WTC11 (cell line): Measurements from ENCODE around the gene RPL38. TPM values are rescaled to one million over a fixed set of nuclear protein-coding genes. Genes with fewer than 3 reads are reported as not detected.

Source experiments
- ATAC-seq: fragments of 200-7000 bp; cut with Tn5 transposase; 2 replicates; pipeline ENCODE4 v1.10.0; 2021; ENCODE audit warnings: mild to moderate bottlenecking, moderate library complexity
- CTCF ChIA-PET: fragments of 300-600 bp; sonication (Branson Sonifier 250); formaldehyde crosslinking; loops from one replicate; lab custom pipeline; 2021; ENCODE audit warnings: antibody characterized with exemption; lab: Charles Lee
- POLR2A ChIA-PET: fragments of 350-600 bp; sonication (Branson Sonifier 250); formaldehyde crosslinking; loops from one replicate; lab custom pipeline; 2021; ENCODE audit warnings: antibody characterized with exemption; lab: Charles Lee
- DNase-seq: peaks from one replicate; pipeline ENCODE4 v3.0.0; 2021; ENCODE audit warnings: low spot score
- H3K27ac Mint-ChIP-seq: 2 replicates; pipeline ENCODE4 v1.8.0; 2021; ENCODE audit warnings: mixed read lengths
- H3K27me3 Mint-ChIP-seq: 2 replicates; pipeline ENCODE4 v1.8.0; 2021; ENCODE audit warnings: low read depth, mild to moderate bottlenecking, moderate library complexity, mixed read lengths
- H3K36me3 Mint-ChIP-seq: 2 replicates; pipeline ENCODE4 v1.8.0; 2021; ENCODE audit warnings: mixed read lengths
- H3K4me1 Mint-ChIP-seq: 2 replicates; pipeline ENCODE4 v1.8.0; 2022; ENCODE audit warnings: mixed read lengths
- H3K4me3 Mint-ChIP-seq: 2 replicates; pipeline ENCODE4 v1.8.0; 2021; ENCODE audit warnings: mild to moderate bottlenecking, moderate library complexity, mixed read lengths
- H3K9me3 Mint-ChIP-seq: 2 replicates; pipeline ENCODE4 v1.8.0; 2021; ENCODE audit warnings: mixed read lengths
- CBFB ChIP-seq: sonication (generic); formaldehyde crosslinking; IDR thresholded peaks from 2 replicates; pipeline ENCODE4 v1.8.1; 2022; ENCODE audit warnings: mild to moderate bottlenecking, low read depth, missing genetic modification reagents
- GABPB1 ChIP-seq: sonication (generic); formaldehyde crosslinking; IDR thresholded peaks from 2 replicates; pipeline ENCODE4 v1.8.1; 2023; ENCODE audit warnings: mild to moderate bottlenecking, missing genetic modification reagents
- JAZF1 ChIP-seq: fragments of 250-450 bp; sonication (Bioruptor Pico); IDR thresholded peaks from 2 replicates; pipeline ENCODE4 v1.9.0; 2021; ENCODE audit warnings: moderate library complexity, mild to moderate bottlenecking, inconsistent platforms
- MYBL2 ChIP-seq: sonication (generic); formaldehyde crosslinking; IDR thresholded peaks from 2 replicates; pipeline ENCODE4 v1.8.1; 2023; ENCODE audit warnings: mild to moderate bottlenecking, moderate library complexity, missing genetic modification reagents
- NFATC4 ChIP-seq: fragments of 250-450 bp; sonication (Bioruptor Pico); IDR thresholded peaks from 2 replicates; pipeline ENCODE4 v1.9.0; 2021; ENCODE audit warnings: mild to moderate bottlenecking
- RELA ChIP-seq: sonication (generic); formaldehyde crosslinking; IDR thresholded peaks from 2 replicates; pipeline ENCODE4 v1.8.1; 2022; ENCODE audit warnings: missing genetic modification reagents, mild to moderate bottlenecking, borderline replicate concordance
- RORB ChIP-seq: fragments of 250-450 bp; sonication (Bioruptor Pico); IDR thresholded peaks from 2 replicates; pipeline ENCODE4 v1.9.0; 2021; ENCODE audit warnings: mild to moderate bottlenecking
- SMAD3 ChIP-seq: sonication (generic); formaldehyde crosslinking; IDR thresholded peaks from 2 replicates; pipeline ENCODE4 v1.8.0; 2022; ENCODE audit warnings: missing genetic modification reagents, mild to moderate bottlenecking, borderline replicate concordance
- TEAD4 ChIP-seq: sonication (generic); formaldehyde crosslinking; IDR thresholded peaks from 2 replicates; pipeline ENCODE4 v1.8.0; 2022; ENCODE audit warnings: mild to moderate bottlenecking, missing genetic modification reagents
- ZNF219 ChIP-seq: sonication (generic); formaldehyde crosslinking; IDR thresholded peaks from 2 replicates; pipeline ENCODE4 v1.8.0; 2023; ENCODE audit warnings: missing genetic modification reagents, mild to moderate bottlenecking, borderline replicate concordance
- total RNA-seq: library from RNA; stranded (reverse); gene quantifications from 3 replicates; pipeline ENCODE4 v1.2.3, GENCODE V29; 2021
- TF ChIP-seq, protein P1 (sequence below): sonication (generic); formaldehyde crosslinking; IDR thresholded peaks from 2 replicates; pipeline ENCODE4 v1.8.1; 2023; ENCODE audit warnings: mild to moderate bottlenecking, missing genetic modification reagents, borderline replicate concordance
- TF ChIP-seq, protein P2 (sequence below): sonication (generic); formaldehyde crosslinking; IDR thresholded peaks from 2 replicates; pipeline ENCODE4 v1.8.1; 2023; ENCODE audit warnings: mild to moderate bottlenecking, moderate library complexity, missing genetic modification reagents
- TF ChIP-seq, protein P3 (sequence below): fragments of 250-450 bp; sonication (Bioruptor Pico); IDR thresholded peaks from 2 replicates; pipeline ENCODE4 v1.9.0; 2021; ENCODE audit warnings: mild to moderate bottlenecking
- TF ChIP-seq, protein P4 (sequence below): sonication (generic); formaldehyde crosslinking; IDR thresholded peaks from 2 replicates; pipeline ENCODE4 v1.8.0; 2023; ENCODE audit warnings: missing genetic modification reagents

The RPL38 gene
- total RNA-seq, 1 experiment from 2014 or later, result 1,170 TPM

DNA sequence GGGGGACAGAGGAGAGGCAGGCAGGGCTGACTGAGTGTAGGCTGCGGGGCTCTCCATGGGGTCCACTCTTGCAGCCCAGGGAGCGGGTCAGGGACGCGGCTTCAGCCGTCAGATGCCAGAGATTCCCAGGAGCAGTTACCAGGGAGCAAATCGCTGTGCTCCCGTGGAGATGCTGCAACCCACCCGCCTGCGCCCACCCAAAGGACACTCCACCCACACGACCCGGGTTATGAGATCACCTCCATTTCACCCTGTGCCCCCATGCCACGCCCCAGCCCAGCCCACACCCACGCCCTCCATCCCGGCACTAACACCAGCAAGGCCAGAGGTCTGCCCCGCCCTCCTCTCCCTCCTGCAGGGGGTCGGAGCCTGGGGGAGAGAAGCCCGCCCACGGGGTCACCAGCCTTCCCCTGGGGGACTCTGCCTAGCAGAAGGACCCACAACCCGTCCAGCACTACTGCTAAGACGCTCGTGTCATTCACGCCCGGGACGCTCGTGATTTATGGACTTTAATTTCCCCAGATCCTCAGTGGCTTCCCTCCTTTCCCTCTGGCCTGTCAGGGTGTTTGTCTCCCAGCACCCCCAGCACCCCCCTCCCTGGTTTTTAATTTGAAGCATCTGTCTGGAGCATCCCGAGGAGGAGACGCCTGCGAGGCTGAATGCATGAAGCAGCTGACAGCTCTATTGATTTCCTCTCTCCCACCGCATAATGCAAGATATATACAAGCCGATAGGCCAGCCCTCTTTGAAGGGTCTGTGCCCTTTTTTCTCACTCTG lies 6.7 kb upstream of the RPL38 start:
- DNase-seq (no peak), ATAC-seq (no peak)
- ChIA-PET CTCF (no interaction called here), POLR2A (no interaction called here)
- no peak overlapping the region for H3K4me3 Mint-ChIP-seq
- no peaks in the 10 kb centered on the region for H3K9me3 Mint-ChIP-seq
- H3K27me3 Mint-ChIP-seq, result peaks cover 24% of the 10 kb centered on the region
- H3K4me1 Mint-ChIP-seq, result peaks cover 6% of the 10 kb centered on the region
- H3K27ac Mint-ChIP-seq, result no peak overlapping the region
- TF ChIP-seq RORB (CRISPR knock-in tag) (no peak), TEAD4 (CRISPR knock-in tag) (no peak)
- TF ChIP-seq, all 79 proteins: peak for 0
- no peaks in the 10 kb centered on the region for H3K36me3 Mint-ChIP-seq

DNA sequence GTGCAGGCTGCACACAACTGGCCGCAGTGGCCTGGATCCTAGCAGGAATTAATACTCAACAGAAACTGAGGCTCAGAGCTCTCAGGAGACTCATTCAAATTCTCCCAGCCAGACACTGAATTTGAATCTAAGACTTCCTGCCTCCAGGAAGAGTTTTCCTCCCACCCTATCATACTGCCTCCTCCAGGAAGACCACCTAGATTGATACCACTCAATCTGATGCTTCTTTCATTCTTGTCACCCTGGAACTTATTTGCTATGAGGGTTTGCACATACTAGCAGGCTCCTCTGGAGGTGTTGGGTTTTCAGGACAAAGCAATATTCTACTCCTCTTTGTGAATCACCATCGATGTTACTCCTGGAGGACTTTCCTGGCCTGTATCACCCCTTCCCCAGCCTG lies 5.7 kb upstream of the RPL38 start:
- H3K27ac Mint-ChIP-seq, result no peak overlapping the region

DNA sequence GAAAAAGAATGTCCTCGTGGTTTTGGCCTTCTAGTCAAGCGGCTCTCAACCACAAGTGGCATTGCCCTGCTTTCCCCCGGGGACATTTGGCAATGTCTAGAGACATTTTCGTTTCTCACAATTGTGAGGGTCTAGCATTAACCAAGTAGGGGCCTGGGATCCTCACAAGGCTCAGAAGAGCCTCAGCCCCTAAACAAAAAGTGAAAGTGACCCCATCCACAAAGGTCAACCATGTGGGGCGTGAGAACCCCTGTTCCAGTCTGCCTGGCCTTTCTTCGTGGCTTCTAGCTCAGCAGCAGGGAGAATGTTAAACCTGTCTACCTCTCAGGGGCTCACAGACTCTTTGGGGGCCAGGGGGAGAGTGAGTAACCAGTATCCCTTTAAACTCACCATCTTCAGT lies 4.8 kb upstream of the RPL38 start:
- no peak overlapping the region for H3K27ac Mint-ChIP-seq
- CTCF ChIA-PET, result interaction anchor here (1.3 to 3.5 kb wide), 14 partner anchors 10 to 297 kb away, joined by 3 to 99 read pairs (median 10); partner anchors contain the start of gene DNAI2
- DNase-seq, result no peak
- H3K27me3 Mint-ChIP-seq, result peaks cover 24% of the 10 kb centered on the region
- POLR2A ChIA-PET, result no interaction called here
- no peak overlapping the region for H3K4me3 Mint-ChIP-seq
- H3K4me1 Mint-ChIP-seq, result peaks cover 17% of the 10 kb centered on the region
- TF ChIP-seq, protein P1, sequence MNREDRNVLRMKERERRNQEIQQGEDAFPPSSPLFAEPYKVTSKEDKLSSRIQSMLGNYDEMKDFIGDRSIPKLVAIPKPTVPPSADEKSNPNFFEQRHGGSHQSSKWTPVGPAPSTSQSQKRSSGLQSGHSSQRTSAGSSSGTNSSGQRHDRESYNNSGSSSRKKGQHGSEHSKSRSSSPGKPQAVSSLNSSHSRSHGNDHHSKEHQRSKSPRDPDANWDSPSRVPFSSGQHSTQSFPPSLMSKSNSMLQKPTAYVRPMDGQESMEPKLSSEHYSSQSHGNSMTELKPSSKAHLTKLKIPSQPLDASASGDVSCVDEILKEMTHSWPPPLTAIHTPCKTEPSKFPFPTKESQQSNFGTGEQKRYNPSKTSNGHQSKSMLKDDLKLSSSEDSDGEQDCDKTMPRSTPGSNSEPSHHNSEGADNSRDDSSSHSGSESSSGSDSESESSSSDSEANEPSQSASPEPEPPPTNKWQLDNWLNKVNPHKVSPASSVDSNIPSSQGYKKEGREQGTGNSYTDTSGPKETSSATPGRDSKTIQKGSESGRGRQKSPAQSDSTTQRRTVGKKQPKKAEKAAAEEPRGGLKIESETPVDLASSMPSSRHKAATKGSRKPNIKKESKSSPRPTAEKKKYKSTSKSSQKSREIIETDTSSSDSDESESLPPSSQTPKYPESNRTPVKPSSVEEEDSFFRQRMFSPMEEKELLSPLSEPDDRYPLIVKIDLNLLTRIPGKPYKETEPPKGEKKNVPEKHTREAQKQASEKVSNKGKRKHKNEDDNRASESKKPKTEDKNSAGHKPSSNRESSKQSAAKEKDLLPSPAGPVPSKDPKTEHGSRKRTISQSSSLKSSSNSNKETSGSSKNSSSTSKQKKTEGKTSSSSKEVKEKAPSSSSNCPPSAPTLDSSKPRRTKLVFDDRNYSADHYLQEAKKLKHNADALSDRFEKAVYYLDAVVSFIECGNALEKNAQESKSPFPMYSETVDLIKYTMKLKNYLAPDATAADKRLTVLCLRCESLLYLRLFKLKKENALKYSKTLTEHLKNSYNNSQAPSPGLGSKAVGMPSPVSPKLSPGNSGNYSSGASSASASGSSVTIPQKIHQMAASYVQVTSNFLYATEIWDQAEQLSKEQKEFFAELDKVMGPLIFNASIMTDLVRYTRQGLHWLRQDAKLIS (CRISPR knock-in tag), result no peak
- TF ChIP-seq CBFB (no peak), GABPB1 (CRISPR knock-in tag) (no peak), SMAD3 (CRISPR knock-in tag) (no peak)
- no peak for ATAC-seq
- H3K36me3 Mint-ChIP-seq, result peaks cover 3% of the 10 kb centered on the region
- H3K9me3 Mint-ChIP-seq, result no peaks in the 10 kb centered on the region

More for the DNA sequence above, 5.7 kb upstream of the RPL38 start:
- no peak for ATAC-seq
- Mint-ChIP-seq H3K4me1 (peaks cover 12% of the 10 kb centered on the region), H3K27me3 (peaks cover 24% of the 10 kb centered on the region)
- TF ChIP-seq MYBL2 (no peak), JAZF1 (CRISPR knock-in tag) (no peak), ZNF219 (CRISPR knock-in tag) (no peak), NFATC4 (CRISPR knock-in tag) (no peak), RELA (CRISPR knock-in tag) (no peak)
- TF ChIP-seq, protein P2, sequence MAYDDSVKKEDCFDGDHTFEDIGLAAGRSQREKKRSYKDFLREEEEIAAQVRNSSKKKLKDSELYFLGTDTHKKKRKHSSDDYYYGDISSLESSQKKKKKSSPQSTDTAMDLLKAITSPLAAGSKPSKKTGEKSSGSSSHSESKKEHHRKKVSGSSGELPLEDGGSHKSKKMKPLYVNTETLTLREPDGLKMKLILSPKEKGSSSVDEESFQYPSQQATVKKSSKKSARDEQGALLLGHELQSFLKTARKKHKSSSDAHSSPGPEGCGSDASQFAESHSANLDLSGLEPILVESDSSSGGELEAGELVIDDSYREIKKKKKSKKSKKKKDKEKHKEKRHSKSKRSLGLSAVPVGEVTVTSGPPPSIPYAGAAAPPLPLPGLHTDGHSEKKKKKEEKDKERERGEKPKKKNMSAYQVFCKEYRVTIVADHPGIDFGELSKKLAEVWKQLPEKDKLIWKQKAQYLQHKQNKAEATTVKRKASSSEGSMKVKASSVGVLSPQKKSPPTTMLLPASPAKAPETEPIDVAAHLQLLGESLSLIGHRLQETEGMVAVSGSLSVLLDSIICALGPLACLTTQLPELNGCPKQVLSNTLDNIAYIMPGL (CRISPR knock-in tag), result no peak
- TF ChIP-seq, protein P3, sequence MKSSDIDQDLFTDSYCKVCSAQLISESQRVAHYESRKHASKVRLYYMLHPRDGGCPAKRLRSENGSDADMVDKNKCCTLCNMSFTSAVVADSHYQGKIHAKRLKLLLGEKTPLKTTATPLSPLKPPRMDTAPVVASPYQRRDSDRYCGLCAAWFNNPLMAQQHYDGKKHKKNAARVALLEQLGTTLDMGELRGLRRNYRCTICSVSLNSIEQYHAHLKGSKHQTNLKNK (CRISPR knock-in tag), result no peak
- TF ChIP-seq, protein P4, sequence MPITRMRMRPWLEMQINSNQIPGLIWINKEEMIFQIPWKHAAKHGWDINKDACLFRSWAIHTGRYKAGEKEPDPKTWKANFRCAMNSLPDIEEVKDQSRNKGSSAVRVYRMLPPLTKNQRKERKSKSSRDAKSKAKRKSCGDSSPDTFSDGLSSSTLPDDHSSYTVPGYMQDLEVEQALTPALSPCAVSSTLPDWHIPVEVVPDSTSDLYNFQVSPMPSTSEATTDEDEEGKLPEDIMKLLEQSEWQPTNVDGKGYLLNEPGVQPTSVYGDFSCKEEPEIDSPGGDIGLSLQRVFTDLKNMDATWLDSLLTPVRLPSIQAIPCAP (CRISPR knock-in tag), result no peak
- TF ChIP-seq, all 79 proteins: peak for 0
- ChIA-PET CTCF (interaction anchor here (3.5 kb wide), 1 partner anchor 108 kb away, joined by 60 read pairs; no protein-coding TSS in a partner anchor), POLR2A (no interaction called here)
- Mint-ChIP-seq H3K36me3 (no peaks in the 10 kb centered on the region), H3K9me3 (no peaks in the 10 kb centered on the region), H3K4me3 (no peak overlapping the region)
- DNase-seq, result no peak
